ENCODE measurements around the gene MEIOB. TPM values are rescaled to one million over a fixed set of nuclear protein-coding genes. Genes with fewer than 3 reads are reported as not detected.
A peak's percentile ranks its signal among the peaks of the same experiment; 100 is the strongest.

Gene MEIOB
- total RNA-seq, 1 experiment from 2014 or later = not detected

DNA sequence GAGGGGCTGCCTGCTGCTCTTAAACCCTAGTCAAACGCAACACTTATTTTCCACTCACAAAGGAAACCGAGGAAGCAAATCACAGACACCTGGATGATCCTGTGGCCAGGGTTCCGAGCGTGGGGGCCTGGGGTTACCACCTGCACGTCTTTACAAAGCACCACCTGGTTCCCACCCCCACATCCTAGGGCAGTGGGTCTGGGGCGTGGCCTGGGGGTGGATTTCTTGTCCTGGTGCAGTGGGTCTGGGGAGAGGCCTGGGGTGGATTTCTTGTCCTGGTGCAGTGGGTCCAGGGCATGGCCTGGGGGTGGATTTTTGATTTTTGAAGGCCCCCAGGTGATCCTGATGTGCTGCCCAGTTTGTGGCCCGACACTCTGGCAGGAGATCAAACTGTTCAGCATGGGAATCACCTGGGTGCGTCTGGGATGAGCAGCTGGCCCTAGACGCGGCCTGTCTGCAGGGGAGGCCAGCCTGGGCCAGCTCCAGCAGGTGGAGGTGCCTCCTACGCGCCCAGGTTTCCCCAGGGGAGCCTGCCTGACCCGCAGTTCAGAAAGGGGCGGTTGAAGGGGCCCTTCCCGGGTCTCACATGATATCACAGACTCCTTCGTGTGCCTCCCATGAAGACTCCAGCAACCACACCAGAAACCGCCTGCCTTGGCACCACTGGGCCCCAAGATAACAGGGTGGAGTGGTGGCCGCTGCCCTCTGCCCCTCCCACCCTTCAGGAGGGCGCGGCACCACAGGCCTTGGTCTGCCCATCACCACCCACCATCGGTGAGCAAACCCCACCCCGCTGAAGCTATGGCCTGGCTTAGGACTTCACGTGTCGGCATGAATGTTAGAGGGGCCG, 51.6 kb downstream of the MEIOB start:
- no peak for DNase-seq
- Histone ChIP-seq H3K36me3 (no peaks in the 10 kb centered on the region), H3K27me3 (no peaks in the 10 kb centered on the region)

DNA sequence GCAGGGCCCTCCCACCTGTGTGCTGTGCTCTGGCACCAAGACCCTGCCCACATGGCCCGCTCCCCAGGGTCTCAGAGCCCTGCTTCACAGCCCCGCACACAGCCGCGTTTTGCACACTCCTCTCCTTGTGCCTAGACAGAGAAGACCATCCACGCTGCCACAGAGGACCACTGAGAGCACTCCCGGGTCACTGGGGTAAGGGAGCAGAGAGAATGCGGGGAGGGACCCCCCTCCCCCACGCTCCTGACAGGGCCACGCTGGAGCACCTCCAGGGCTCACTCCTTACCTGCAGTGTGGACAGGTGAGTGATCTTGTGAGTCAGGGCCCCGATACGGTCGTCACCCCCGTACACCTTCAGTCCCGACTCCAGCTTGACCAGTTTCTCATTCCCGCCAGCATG, 52.4 kb downstream of the MEIOB start:
- Histone ChIP-seq H3K27me3 (no peaks in the 10 kb centered on the region), H3K9me3 (replicated peaks) (no peaks in the 10 kb centered on the region), H3K36me3 (no peaks in the 10 kb centered on the region), H3K4me1 (no peaks in the 10 kb centered on the region), H3K4me3 (no peak overlapping the region), H3K27ac (no peak overlapping the region)
- no peak for DNase-seq

More for the DNA sequence above, 51.6 kb downstream of the MEIOB start:
- Histone ChIP-seq H3K4me1 (no peaks in the 10 kb centered on the region), H3K9me3 (replicated peaks) (no peaks in the 10 kb centered on the region), H3K27ac (no peak overlapping the region), H3K4me3 (no peak overlapping the region)

GRCh38 chr16:1818873-1819525, 53.0 kb downstream of the MEIOB start:
- Histone ChIP-seq H3K9me3 (replicated peaks) (no peaks in the 10 kb centered on the region), H3K27ac (no peak overlapping the region), H3K4me1 (no peaks in the 10 kb centered on the region), H3K36me3 (no peaks in the 10 kb centered on the region), H3K4me3 (no peak overlapping the region), H3K27me3 (no peaks in the 10 kb centered on the region)
- DNase-seq = no peak

DNA sequence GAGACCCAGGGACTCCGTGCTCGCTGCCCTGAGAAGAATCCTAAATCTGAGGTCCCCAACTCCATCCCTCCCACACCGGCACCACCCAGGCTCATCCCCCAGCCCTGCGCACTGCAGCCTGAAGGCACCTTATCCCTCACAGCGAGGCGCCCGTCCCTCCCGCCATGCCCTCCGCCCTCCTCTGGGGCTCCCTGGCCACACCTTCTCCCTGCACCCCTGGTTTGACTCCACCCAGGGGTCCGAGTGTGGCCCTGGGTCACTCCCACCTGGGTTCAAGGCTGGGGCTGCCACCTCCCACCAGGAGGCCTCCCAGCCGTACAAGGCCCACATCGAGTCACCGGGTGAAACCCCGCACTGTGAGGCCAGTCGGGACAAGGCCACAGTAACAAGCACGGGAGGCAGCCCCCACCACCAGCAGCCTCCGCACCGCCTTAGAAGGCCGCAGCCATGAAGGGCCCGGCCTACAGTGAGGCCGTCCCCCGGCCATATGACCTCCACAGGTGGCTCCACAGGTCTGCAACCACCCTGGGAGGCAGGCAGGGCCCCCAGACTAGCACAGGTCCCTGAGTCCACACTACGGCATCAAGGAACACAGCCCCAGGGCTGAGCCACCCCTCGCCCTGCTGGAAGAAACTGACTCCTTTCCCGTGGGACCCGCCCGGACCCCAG, 53.6 kb downstream of the MEIOB start:
- no peaks in the 10 kb centered on the region for H3K27me3 ChIP-seq
- no peak for DNase-seq

DNA sequence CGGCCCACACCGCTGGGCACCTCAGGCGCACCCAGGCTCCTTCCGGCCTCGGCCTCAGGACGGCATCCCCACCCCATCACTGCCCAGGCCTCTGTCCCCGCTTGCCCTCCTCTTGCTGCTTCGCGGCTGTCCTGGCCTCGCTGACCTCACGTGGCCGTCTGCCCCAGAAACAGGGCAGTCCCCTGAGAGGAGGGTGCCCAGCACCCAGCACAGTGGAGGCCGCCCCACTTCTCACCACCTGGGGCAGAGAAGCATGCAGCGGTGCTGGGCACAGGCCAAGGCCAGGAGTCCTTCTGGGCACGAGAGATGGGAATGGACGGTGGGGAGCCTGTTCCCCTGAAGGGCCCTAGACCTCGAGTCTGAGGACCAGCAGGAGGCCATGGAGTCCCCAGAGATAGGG, 54.2 kb downstream of the MEIOB start:
- no peaks in the 10 kb centered on the region for H3K4me1 ChIP-seq
- no peaks in the 10 kb centered on the region for H3K36me3 ChIP-seq
- no peaks in the 10 kb centered on the region for H3K27me3 ChIP-seq
- DNase-seq = no peak
- H3K4me3 ChIP-seq = no peak overlapping the region
- no peak overlapping the region for H3K27ac ChIP-seq
- H3K9me3 ChIP-seq (replicated peaks) = no peaks in the 10 kb centered on the region

More for the DNA sequence above, 53.6 kb downstream of the MEIOB start:
- no peak overlapping the region for H3K27ac ChIP-seq
- H3K9me3 ChIP-seq (replicated peaks) = no peaks in the 10 kb centered on the region
- H3K36me3 ChIP-seq = no peaks in the 10 kb centered on the region
- H3K4me3 ChIP-seq = no peak overlapping the region
- no peaks in the 10 kb centered on the region for H3K4me1 ChIP-seq

DNA sequence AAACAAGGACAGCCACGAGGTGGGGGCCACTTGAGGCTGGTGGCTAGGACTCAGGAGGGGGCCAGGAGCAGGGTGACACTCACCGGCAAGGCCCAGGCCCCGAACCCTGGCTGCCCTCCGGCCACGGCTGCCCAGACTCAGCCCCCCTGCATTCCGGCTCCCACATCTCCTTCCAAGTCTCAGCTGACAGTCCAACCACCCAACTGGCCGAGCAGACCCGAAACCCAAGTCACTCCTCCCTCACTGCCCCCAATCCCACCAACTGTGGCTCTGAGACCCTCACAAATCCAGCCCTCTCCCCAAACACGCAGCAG, 54.7 kb downstream of the MEIOB start:
- H3K4me3 ChIP-seq = no peak overlapping the region
- H3K4me1 ChIP-seq = no peaks in the 10 kb centered on the region
- no peak overlapping the region for H3K27ac ChIP-seq
- no peaks in the 10 kb centered on the region for H3K36me3 ChIP-seq
- DNase-seq = no peak
- no peaks in the 10 kb centered on the region for H3K27me3 ChIP-seq
- H3K9me3 ChIP-seq (replicated peaks) = no peaks in the 10 kb centered on the region

GRCh38 chr16:1816396-1817275, 55.3 kb downstream of the MEIOB start:
- no peaks in the 10 kb centered on the region for H3K9me3 ChIP-seq (replicated peaks)
- DNase-seq = no peak
- H3K4me3 ChIP-seq = no peak overlapping the region
- no peaks in the 10 kb centered on the region for H3K27me3 ChIP-seq
- H3K4me1 ChIP-seq = no peaks in the 10 kb centered on the region
- H3K36me3 ChIP-seq = no peaks in the 10 kb centered on the region
- H3K27ac ChIP-seq = no peak overlapping the region

DNA sequence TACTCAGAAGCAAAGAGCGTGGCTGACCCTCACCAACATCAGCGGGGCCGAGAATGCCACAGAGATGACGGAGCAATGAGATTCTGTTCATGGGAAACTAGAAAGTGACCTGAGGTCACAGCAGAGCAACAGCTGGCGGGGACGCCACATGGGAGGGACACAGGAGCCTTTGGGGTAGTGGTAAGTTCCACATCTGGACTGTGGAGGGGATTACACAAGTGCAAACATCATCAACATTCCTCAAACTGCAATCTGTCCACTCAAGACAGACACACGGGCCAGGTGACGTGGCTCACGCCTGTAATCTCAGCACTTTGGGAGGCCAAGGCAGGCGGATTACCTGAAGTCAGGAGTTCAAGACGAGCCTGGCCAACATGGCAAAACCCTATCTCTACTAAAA, 56.5 kb downstream of the MEIOB start:
- H3K4me3 ChIP-seq = no peak overlapping the region
- no peak for DNase-seq
- H3K36me3 ChIP-seq = no peaks in the 10 kb centered on the region
- H3K27me3 ChIP-seq = no peaks in the 10 kb centered on the region
- no peaks in the 10 kb centered on the region for H3K9me3 ChIP-seq (replicated peaks)
- H3K4me1 ChIP-seq = no peaks in the 10 kb centered on the region
- H3K27ac ChIP-seq = no peak overlapping the region

DNA sequence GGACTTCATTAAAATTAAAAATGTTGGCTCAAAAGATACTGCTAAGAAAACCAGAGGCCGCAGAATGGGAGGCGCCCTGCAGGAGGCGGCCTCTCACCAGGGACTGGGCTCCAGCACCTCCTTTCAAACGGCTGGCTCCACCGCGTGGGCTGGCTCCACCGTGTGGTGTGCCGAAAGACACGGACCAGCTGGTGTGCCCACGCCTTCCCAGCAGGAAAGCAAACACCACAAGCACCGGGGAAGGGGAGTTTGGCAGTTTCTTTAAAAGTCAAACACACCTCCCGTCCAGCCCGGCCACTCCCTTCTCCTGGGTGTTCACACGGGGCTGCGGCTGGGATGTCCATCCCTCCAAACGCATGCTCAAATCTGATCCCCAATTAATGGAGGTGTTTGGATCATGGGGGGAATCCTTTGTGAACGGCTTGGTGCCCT, 59.2 kb downstream of the MEIOB start:
- no peak overlapping the region for H3K4me3 ChIP-seq
- no peaks in the 10 kb centered on the region for H3K4me1 ChIP-seq
- H3K27me3 ChIP-seq = no peaks in the 10 kb centered on the region
- H3K36me3 ChIP-seq = no peaks in the 10 kb centered on the region
- H3K27ac ChIP-seq = no peak overlapping the region
- peak; percentile 76 to 81 for DNase-seq
- H3K9me3 ChIP-seq (replicated peaks) = no peaks in the 10 kb centered on the region

- no peaks in the 10 kb centered on the region for H3K36me3 ChIP-seq
- H3K27me3 ChIP-seq = no peaks in the 10 kb centered on the region
- no peak overlapping the region for H3K4me3 ChIP-seq
- no peaks in the 10 kb centered on the region for H3K4me1 ChIP-seq
- no peak overlapping the region for H3K27ac ChIP-seq
- H3K9me3 ChIP-seq (replicated peaks) = no peaks in the 10 kb centered on the region
- DNase-seq = no peak
Measured at GRCh38 chr16:1810536-1810935, 61.4 kb downstream of the MEIOB start.

- no peaks in the 10 kb centered on the region for H3K27me3 ChIP-seq
- H3K4me3 ChIP-seq = no peak overlapping the region
- no peak overlapping the region for H3K27ac ChIP-seq
- H3K36me3 ChIP-seq = no peaks in the 10 kb centered on the region
- H3K4me1 ChIP-seq = no peaks in the 10 kb centered on the region
- DNase-seq = no peak
- no peaks in the 10 kb centered on the region for H3K9me3 ChIP-seq (replicated peaks)
Measured at GRCh38 chr16:1810106-1810505, 61.9 kb downstream of the MEIOB start.

DNA sequence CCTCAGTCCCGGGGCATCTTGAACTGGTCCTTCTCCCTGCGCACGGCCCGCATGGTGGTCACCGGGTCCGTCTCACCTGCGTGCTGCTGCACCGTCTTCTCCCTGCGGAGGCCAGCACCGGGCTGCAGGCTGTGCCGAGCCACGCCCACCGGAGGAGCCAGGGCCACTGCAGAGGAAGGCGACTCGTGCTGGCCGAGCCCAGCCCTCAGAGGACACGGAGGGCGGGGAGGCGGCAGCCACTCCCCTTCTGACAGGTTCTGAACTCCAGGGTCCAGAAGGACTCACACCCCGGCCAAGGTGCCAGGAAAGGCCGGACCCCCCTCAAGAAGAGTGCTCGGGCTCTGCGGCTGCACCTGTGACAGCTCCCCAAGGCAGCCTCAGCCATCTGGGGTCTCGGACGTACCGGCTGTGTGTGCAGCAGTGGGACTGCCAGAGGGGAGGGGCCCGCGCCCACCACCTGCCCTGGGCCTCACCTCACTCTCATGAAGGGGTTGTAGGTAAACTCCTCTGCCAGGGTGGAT, 62.6 kb downstream of the MEIOB start:
- DNase-seq = no peak
- H3K9me3 ChIP-seq (replicated peaks) = no peaks in the 10 kb centered on the region
- H3K4me1 ChIP-seq = no peaks in the 10 kb centered on the region
- H3K36me3 ChIP-seq = no peaks in the 10 kb centered on the region
- no peak overlapping the region for H3K27ac ChIP-seq
- H3K27me3 ChIP-seq = no peaks in the 10 kb centered on the region
- no peak overlapping the region for H3K4me3 ChIP-seq

GRCh38 chr16:1808691-1809090, 63.3 kb downstream of the MEIOB start:
- no peak for DNase-seq
- Histone ChIP-seq H3K4me1 (no peaks in the 10 kb centered on the region), H3K36me3 (no peaks in the 10 kb centered on the region), H3K4me3 (no peak overlapping the region), H3K9me3 (replicated peaks) (no peaks in the 10 kb centered on the region), H3K27me3 (no peaks in the 10 kb centered on the region), H3K27ac (no peak overlapping the region)

- Histone ChIP-seq H3K27me3 (no peaks in the 10 kb centered on the region), H3K27ac (no peak overlapping the region), H3K36me3 (no peaks in the 10 kb centered on the region), H3K4me3 (no peak overlapping the region), H3K9me3 (replicated peaks) (no peaks in the 10 kb centered on the region), H3K4me1 (no peaks in the 10 kb centered on the region)
- DNase-seq = no peak
Measured at GRCh38 chr16:1807626-1808025, 64.3 kb downstream of the MEIOB start.

Data from SJCRH30 (cell line).